NK-92 (cell line): ENCODE measurements around the gene DRGX.
A peak's percentile ranks its signal among the peaks of the same experiment; 100 is the strongest.

ENCODE experiments used
- DNase-seq: peaks from one replicate; lab custom pipeline; 2025; ENCODE audit not compliant: unreplicated experiment; lab: John Stamatoyannopoulos, UW

DRGX gene

GRCh38 chr10:49408519-49409306 lies 12.8 kb upstream of the DRGX start:
- DNase-seq, result no peak

GRCh38 chr10:49407552-49408137 lies 11.8 kb upstream of the DRGX start:
- DNase-seq, result peak; percentile 12

- DNase-seq, result no peak
Measured at GRCh38 chr10:49407151-49407550, 11.3 kb upstream of the DRGX start.

- DNase-seq, result no peak
Measured at GRCh38 chr10:49404321-49404878, 8.5 kb upstream of the DRGX start.

GRCh38 chr10:49403363-49403762 lies 7.5 kb upstream of the DRGX start:
- DNase-seq, result no peak

GRCh38 chr10:49400365-49400764 lies 4.5 kb upstream of the DRGX start:
- no peak for DNase-seq

GRCh38 chr10:49398986-49399385 lies 3.1 kb upstream of the DRGX start:
- no peak for DNase-seq

GRCh38 chr10:49398000-49398861 lies 2.3 kb upstream of the DRGX start:
- DNase-seq, result no peak

GRCh38 chr10:49397036-49397999 lies 1.4 kb upstream of the DRGX start:
- no peak for DNase-seq

- DNase-seq, result no peak
Measured at GRCh38 chr10:49396666-49396999, 744 bp upstream of the DRGX start.

GRCh38 chr10:49394933-49395740 lies 752 bp downstream of the DRGX start:
- DNase-seq, result no peak

- no peak for DNase-seq
Measured at GRCh38 chr10:49393757-49394156, 2.1 kb downstream of the DRGX start.

GRCh38 chr10:49393301-49393700 lies 2.6 kb downstream of the DRGX start:
- no peak for DNase-seq

- DNase-seq, result no peak
Measured at GRCh38 chr10:49389361-49389933, 6.4 kb downstream of the DRGX start.

GRCh38 chr10:49388161-49388560 lies 7.7 kb downstream of the DRGX start:
- DNase-seq, result no peak

- no peak for DNase-seq
Measured at GRCh38 chr10:49387071-49387470, 8.8 kb downstream of the DRGX start.

GRCh38 chr10:49385939-49386922 lies 9.7 kb downstream of the DRGX start:
- DNase-seq, result no peak

- DNase-seq, result no peak
Measured at GRCh38 chr10:49384268-49384953, 11.5 kb downstream of the DRGX start.
